GM10266 (cell line): ENCODE results near the gene GLDN.

ENCODE experiments used
- DNase-seq: peaks from one replicate; pipeline ENCODE4 v3.0.0; 2012; ENCODE audit errors: extremely low spot score
- CTCF ChIP-seq: IDR thresholded peaks from 2 replicates; pipeline ENCODE4 v1.5.1; 2012; ENCODE audit warnings: mild to moderate bottlenecking, low read depth; ENCODE audit not compliant: control insufficient read depth, insufficient read depth; ENCODE audit errors: missing control alignments

GLDN gene

GRCh38 chr15:51356147-51356546, 14.7 kb downstream of the GLDN start:
- DNase-seq: no peak
- no peak for TF ChIP-seq CTCF

GRCh38 chr15:51356983-51357382, 15.5 kb downstream of the GLDN start:
- DNase-seq: no peak
- no peak for TF ChIP-seq CTCF

- no peak for DNase-seq
- TF ChIP-seq CTCF: no peak
Observed at GRCh38 chr15:51359981-51360380, 18.5 kb downstream of the GLDN start.

GRCh38 chr15:51363383-51363782, 21.9 kb downstream of the GLDN start:
- DNase-seq: no peak
- no peak for TF ChIP-seq CTCF

GRCh38 chr15:51365417-51365816, 24.0 kb downstream of the GLDN start:
- no peak for TF ChIP-seq CTCF
- DNase-seq: no peak

GRCh38 chr15:51366071-51366470, 24.6 kb downstream of the GLDN start:
- TF ChIP-seq CTCF: no peak
- DNase-seq: no peak

- no peak for TF ChIP-seq CTCF
- DNase-seq: no peak
Observed at GRCh38 chr15:51366920-51367319, 25.5 kb downstream of the GLDN start.
